Keratinocyte (primary cell): ENCODE measurements around the gene ELF5. TPM values are rescaled to one million over a fixed set of nuclear protein-coding genes. Genes with fewer than 3 reads are reported as not detected.

Experiments used
- DNase-seq: peaks from one replicate; pipeline ENCODE4 v3.0.0-alpha.2; 2011; ENCODE audit warnings: low read depth, missing footprints, low spot score
- FAIRE-seq: peaks from 2 replicates; lab custom pipeline; 2011; peaks lifted over from hg19 to GRCh38; lab: Jason Lieb, UNC
- H2AFZ ChIP-seq: 2 replicates; pipeline ENCODE4 v1.6.0; 2012; ENCODE audit warnings: low read length, control low read depth, inconsistent platforms; ENCODE audit not compliant: control insufficient read depth
- H3K27ac ChIP-seq: 2 replicates; pipeline ENCODE4 v1.5.1; 2011; ENCODE audit warnings: low read length; ENCODE audit not compliant: control insufficient read depth, insufficient read depth
- H3K27me3 ChIP-seq: 3 replicates; pipeline ENCODE4 v1.6.0; 2011; ENCODE audit warnings: low read length; ENCODE audit not compliant: control insufficient read depth, insufficient read depth; ENCODE audit errors: extremely low read depth
- H3K36me3 ChIP-seq, 2 experiments: 2 replicates in 1 of 2; 3 replicates in 1 of 2; pipeline ENCODE4 v1.5.1; 2011; ENCODE audit warnings: low read length in 2 of 2, mild to moderate bottlenecking in 1 of 2; ENCODE audit not compliant: control insufficient read depth in 2 of 2, insufficient read depth in 2 of 2; ENCODE audit errors: extremely low read depth in 1 of 2
- H3K4me1 ChIP-seq: 3 replicates; pipeline ENCODE4 v1.5.1; 2011; ENCODE audit warnings: low read length; ENCODE audit not compliant: control insufficient read depth, insufficient read depth; ENCODE audit errors: extremely low read depth
- H3K4me2 ChIP-seq: 3 replicates; pipeline ENCODE4 v1.6.0; 2011; ENCODE audit warnings: low read depth, low read length; ENCODE audit not compliant: control insufficient read depth, insufficient read depth; ENCODE audit errors: extremely low read depth
- H3K4me3 ChIP-seq, 3 experiments: fragments of 200-600 bp in 1 of 3; sonication (generic) in 1 of 3; 2 replicates in 2 of 3; 3 replicates in 1 of 3; pipeline ENCODE4 v1.5.1; 2011 to 2016; ENCODE audit warnings: low read length in 3 of 3, mild to moderate bottlenecking in 3 of 3, control low read depth in 2 of 3, inconsistent platforms in 1 of 3, low read depth in 1 of 3, mixed read lengths in 1 of 3, mixed run types in 1 of 3, moderate library complexity in 1 of 3; ENCODE audit not compliant: control insufficient read depth in 2 of 3, insufficient read depth in 2 of 3; ENCODE audit errors: extremely low read depth in 1 of 3
- H3K79me2 ChIP-seq: 2 replicates; pipeline ENCODE4 v1.6.0; 2012; ENCODE audit warnings: low read length; ENCODE audit not compliant: control insufficient read depth, insufficient read depth
- H3K9ac ChIP-seq: 3 replicates; pipeline ENCODE4 v1.6.0; 2011; ENCODE audit warnings: low read length; ENCODE audit not compliant: control insufficient read depth, insufficient read depth; ENCODE audit errors: extremely low read depth
- H3K9me1 ChIP-seq: 3 replicates; pipeline ENCODE4 v1.6.0; 2011; ENCODE audit warnings: low read length; ENCODE audit not compliant: control insufficient read depth, insufficient read depth; ENCODE audit errors: extremely low read depth
- H3K9me3 ChIP-seq: 2 replicates; pipeline ENCODE4 v1.5.1; 2012; ENCODE audit warnings: low read depth, low read length; ENCODE audit not compliant: control insufficient read depth
- H4K20me1 ChIP-seq: 3 replicates; pipeline ENCODE4 v1.6.0; 2011; ENCODE audit warnings: low read length; ENCODE audit not compliant: control insufficient read depth, insufficient read depth; ENCODE audit errors: extremely low read depth
- CTCF ChIP-seq, 3 experiments: IDR thresholded peaks in 1 of 3; conservative IDR thresholded peaks in 1 of 3; optimal IDR thresholded peaks in 1 of 3; 2 replicates in 2 of 3; 3 replicates in 1 of 3; pipeline versions ENCODE3 to v1.5.1; 2011; ENCODE audit warnings: low read length in 3 of 3, mild to moderate bottlenecking in 3 of 3, moderate library complexity in 2 of 3, control low read depth in 1 of 3, inconsistent platforms in 1 of 3; ENCODE audit not compliant: insufficient read depth in 2 of 3; ENCODE audit errors: extremely low read depth in 1 of 3
- EZH2 ChIP-seq: IDR thresholded peaks from one replicate; pipeline ENCODE4 v1.6.1; 2012; ENCODE audit warnings: inconsistent platforms, mild to moderate bottlenecking, low read length, moderate library complexity
- dilution Hi-C: fragments of 300-500 bp; cut with MboI; formaldehyde crosslinking; loops from one replicate; pipeline ENCODE4 v1.7.0; 2020; ENCODE audit warnings: low sequenced_read_pairs; ENCODE audit not compliant: extremely low pct_ligation_motif_present
- polyA plus RNA-seq, 5 experiments: library from polyadenylated mRNA; depleted of rRNA in 3 of 5; stranded (reverse) in 3 of 5; stranded (forward) in 1 of 5; unstranded in 1 of 5; fragments of >200 nt; gene quantifications; 1 replicate in 1 of 5; 2 replicates in 3 of 5; 3 replicates in 1 of 5; pipeline versions ENCODE4 v1.2.1 to v1.2.3, GENCODE V29; 2011 to 2012; ENCODE audit warnings: missing spikeins in 2 of 5, low read depth in 1 of 5, low replicate concordance in 1 of 5

Gene ELF5
- polyA plus RNA-seq, 1 donor (not counting 4 experiments of a cell fraction or from before 2014, with no cell fraction given): not detected

GRCh38 chr11:34487430-34487829 lies 26.2 kb downstream of the ELF5 start:
- Histone ChIP-seq H2AFZ (no peak overlapping the region), H3K9me3 (no peaks in the 10 kb centered on the region), H3K27me3 (no peaks in the 10 kb centered on the region), H3K4me2 (no peak overlapping the region), H3K36me3 (no peaks in the 10 kb centered on the region), H3K79me2 (no peaks in the 10 kb centered on the region), H4K20me1 (no peaks in the 10 kb centered on the region), H3K9ac (no peak overlapping the region), H3K4me1 (no peaks in the 10 kb centered on the region), H3K27ac (no peak overlapping the region), H3K4me3 (no peak overlapping the region), H3K9me1 (no peaks in the 10 kb centered on the region)
- FAIRE-seq: no peak
- DNase-seq: no peak
- TF ChIP-seq EZH2 (no peak), CTCF (optimal IDR thresholded peaks at IDR 0.05 in 1 of 3, IDR thresholded peaks at IDR 0.05 in 1 of 3, conservative IDR thresholded peaks at IDR 0.05 in 1 of 3; ENCODE audit: extremely low read depth in 1 of 3, insufficient read depth in 2 of 3, low read length in 3 of 3) (no peak)
- dilution Hi-C loops: no loop called here

GRCh38 chr11:34483106-34483874 lies 30.3 kb downstream of the ELF5 start:
- DNase-seq: no peak
- Histone ChIP-seq H3K9me3 (no peaks in the 10 kb centered on the region), H3K9me1 (no peaks in the 10 kb centered on the region), H3K27ac (no peak overlapping the region), H3K79me2 (no peaks in the 10 kb centered on the region), H3K9ac (no peak overlapping the region), H2AFZ (no peak overlapping the region), H3K36me3 (no peaks in the 10 kb centered on the region), H3K27me3 (peaks cover 3% of the 10 kb centered on the region), H3K4me1 (peaks cover 3% of the 10 kb centered on the region), H4K20me1 (no peaks in the 10 kb centered on the region), H3K4me3 (no peak overlapping the region), H3K4me2 (no peak overlapping the region)
- TF ChIP-seq CTCF (optimal IDR thresholded peaks at IDR 0.05 in 1 of 3, IDR thresholded peaks at IDR 0.05 in 1 of 3, conservative IDR thresholded peaks at IDR 0.05 in 1 of 3; ENCODE audit: extremely low read depth in 1 of 3, insufficient read depth in 2 of 3, low read length in 3 of 3) (no peak), EZH2 (no peak)
- dilution Hi-C loops: no loop called here
- FAIRE-seq: no peak
